HL-60/S4 treated with retinoic acid at 250 ng/mL for 4 days and 3 days (cell line): Measurements from ENCODE around the gene EFEMP2.
"Not testable (repeated sequence)": the region's sequence is repeated elsewhere in the genome, so short reads cannot be mapped to it uniquely, and the experiment has no call there.

Experiments
- in situ Hi-C: fragments of 300-500 bp; cut with MboI; formaldehyde crosslinking; loops from 2 replicates; pipeline ENCODE4 v1.7.0; 2022; ENCODE audit warnings: low sequenced_read_pairs

EFEMP2 gene

GRCh38 chr11:65856689-65857499 is 15.7 kb downstream of the EFEMP2 start:
- in situ Hi-C loops = no loop called here

- in situ Hi-C loops = no loop called here
These were observed 16.7 kb downstream of the EFEMP2 start for GRCh38 chr11:65855927-65856363.

DNA sequence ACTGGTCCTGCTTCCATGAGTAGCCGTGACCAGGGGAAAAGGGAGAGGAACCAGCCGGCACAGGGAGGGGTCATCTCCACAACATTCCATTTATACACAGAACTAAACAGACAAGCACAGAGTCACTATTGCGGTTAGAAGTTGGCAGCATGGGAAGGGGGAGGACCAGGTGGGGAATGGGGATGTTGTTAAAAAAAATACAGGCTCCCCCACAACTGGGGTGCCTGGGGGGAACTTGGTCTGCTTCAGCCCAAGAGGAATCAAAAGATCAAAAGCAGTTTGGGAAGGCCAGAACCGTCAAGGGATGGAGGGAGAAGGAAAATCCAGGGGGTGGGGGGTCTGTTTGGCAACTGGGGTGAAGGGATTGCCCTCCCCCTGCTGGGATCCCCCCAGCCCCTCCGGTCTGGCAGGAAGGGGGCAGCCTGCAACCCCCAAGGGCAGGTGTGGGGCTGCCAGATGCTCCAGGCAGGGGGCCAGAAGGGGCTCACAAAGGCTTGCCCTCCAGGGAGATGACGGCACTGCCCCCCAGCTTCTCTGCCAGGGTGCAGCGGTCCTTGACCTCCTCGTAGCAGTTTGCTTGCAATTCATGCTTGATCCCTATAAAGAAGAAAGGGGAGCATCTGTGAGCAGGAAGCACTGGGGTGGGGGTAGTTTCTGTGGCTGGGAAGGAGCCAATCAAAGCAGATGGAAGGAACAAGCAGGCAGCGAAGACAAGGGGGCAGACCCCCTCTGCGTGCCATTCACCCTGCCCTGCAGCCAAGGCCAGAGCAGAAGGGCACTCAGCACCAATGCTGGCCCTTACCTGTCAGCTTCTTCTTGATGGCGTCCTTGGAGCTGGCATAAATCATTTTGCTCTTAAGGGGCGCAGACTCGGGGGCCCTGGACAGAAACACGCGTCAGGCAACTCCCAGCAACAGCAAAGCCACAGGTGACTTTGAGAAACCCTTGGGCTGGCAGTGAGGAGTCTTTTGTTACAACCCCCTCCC is 17.5 kb downstream of the EFEMP2 start:
- in situ Hi-C loops = no loop called here

DNA sequence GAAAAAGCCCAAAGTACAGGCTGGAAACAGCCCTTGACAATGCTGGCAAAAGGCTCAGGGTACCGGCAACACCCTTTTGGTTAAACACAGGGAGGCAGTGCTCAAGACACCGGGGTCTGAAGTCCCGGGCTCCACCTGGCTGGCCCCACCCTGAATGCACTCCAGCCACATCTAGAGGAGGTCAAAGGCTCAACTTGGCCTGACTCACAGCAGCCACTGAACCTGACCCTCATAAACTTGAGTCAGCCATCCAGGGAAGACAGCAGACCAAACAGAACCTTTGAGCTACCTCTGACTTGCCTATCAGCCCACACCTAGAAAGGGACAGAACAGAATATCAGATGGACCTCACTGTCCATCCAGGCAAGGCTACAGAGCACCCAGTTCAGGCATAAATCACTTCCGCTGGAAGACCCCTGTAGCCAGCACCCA is 18.4 kb downstream of the EFEMP2 start:
- in situ Hi-C loops = no loop called here

DNA sequence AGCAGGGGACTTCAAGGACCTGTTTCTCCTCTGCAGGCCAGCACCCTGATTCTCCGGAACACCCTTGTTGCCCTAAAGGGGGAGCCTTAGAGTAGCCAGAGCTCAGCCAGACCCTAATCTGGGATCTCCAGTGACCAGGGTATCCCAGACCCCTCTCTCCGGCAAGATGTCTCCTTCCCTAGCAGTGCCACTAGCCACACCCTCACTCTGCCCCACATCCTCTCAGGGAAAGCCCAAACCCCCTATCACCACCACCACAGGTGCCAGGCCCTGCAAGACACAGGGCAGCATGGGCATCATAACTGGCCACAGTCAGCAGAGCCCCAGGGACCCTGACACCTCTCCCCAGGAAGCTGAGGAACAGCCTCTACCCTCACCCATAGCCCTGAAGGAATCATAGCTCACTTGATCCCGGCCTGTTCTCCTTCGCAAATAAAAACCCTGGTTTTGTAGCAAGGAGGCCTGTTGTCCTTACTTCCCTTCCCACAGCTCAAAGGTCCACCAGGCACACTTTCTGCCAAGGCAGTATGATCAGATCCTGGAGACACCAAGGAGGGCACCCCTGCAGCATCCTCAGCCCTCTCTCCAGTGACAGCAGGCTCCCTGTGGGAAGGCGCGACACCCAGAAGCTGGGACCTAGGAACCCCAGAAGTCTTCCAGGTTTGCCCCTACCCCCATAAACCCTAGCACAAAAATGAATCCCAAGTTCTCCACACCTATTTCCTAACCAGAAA is 19.2 kb downstream of the EFEMP2 start:
- in situ Hi-C loops = no loop called here

- in situ Hi-C loops = no loop called here
These were observed 19.9 kb downstream of the EFEMP2 start for GRCh38 chr11:65852508-65853245.

GRCh38 chr11:65851811-65852507 is 20.6 kb downstream of the EFEMP2 start:
- in situ Hi-C loops = no loop called here

DNA sequence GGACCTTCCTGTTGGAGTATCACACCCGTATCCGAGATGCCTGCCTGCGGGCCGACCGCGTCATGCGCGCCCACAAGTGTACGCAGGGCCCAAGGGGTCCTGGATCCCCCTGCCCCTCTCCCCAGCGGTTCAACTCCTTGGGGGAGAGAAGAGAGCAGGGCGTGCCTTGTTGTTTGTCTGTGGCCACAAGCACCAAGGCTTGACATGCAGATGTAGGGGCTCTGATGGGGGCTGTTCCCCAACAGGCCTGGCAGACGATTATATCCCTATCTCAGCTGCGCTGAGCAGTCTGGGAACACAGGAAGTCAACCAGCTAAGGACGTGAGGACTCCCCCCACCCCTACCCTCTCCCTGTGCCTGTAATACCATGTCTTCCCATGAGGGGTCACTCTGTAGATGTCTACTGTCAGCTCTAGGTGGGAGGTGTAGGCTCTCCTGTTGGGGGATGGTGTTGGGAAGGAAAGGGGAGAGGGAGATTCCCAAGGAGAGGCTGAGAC is 21.5 kb downstream of the EFEMP2 start:
- in situ Hi-C loops = no loop called here

- in situ Hi-C loops = no loop called here
These were observed 22.1 kb downstream of the EFEMP2 start for GRCh38 chr11:65850217-65851082.

DNA sequence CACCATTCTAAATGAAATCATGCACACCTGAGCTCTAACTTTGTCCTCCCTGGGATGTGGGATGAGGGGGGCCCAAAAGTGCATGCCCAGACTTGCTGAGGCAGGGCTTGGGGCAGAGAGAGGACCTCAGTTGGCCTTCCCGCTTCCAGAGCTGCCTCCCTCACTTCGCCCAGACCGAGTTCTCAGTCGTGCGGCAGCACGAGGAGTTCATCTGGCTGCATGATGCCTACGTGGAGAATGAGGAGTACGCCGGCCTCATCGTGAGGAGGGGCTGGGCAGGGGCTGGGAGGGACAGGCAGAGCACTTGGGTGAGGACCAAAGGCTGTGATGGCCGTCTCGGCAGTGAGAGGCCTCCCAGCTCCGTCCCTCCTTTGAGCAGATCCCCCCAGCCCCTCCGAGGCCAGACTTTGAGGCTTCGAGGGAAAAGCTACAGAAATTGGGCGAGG is 22.8 kb downstream of the EFEMP2 start:
- in situ Hi-C loops = no loop called here

DNA sequence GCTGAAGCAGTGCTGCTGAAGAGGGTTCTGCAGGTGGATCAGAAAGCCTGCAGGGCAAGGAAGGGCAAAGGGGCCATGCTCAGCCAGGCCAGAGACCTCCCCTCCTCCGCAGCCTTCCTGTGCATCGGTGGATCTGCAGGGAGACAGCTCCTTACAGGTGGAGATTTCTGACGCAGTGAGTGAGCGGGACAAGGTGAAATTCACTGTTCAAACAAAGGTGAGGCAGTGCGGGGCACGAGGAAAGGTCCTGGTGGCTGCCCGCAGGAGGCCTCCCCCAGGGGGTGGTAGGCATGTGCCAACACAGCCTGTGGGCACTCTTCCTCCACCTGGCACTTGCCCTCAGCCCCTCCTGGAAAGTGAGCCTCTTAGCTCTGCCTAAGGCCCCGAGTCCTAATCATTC is 23.2 kb downstream of the EFEMP2 start:
- in situ Hi-C loops = no loop called here

- in situ Hi-C loops = not testable (repeated sequence)
These were observed 23.9 kb downstream of the EFEMP2 start for GRCh38 chr11:65848693-65849092.

DNA sequence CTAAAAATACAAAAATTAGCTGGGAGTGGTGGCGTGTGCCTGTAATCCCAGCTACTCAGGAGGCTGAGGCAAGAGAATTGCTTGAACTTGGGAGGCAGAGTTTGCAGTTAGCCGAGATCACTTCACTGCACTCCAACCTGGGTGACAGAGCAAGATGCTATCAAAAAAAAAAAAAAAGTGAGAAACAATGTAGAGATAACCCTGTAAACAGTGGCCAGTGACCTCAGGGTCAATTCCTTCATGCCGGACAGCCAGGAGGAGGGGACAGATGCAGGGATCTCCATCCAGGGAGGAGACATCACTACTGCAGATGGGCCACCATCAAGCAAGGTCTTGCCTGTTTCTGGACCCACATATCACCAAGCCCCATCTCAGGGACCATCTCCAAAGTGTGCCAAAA is 24.9 kb downstream of the EFEMP2 start:
- in situ Hi-C loops = no loop called here

DNA sequence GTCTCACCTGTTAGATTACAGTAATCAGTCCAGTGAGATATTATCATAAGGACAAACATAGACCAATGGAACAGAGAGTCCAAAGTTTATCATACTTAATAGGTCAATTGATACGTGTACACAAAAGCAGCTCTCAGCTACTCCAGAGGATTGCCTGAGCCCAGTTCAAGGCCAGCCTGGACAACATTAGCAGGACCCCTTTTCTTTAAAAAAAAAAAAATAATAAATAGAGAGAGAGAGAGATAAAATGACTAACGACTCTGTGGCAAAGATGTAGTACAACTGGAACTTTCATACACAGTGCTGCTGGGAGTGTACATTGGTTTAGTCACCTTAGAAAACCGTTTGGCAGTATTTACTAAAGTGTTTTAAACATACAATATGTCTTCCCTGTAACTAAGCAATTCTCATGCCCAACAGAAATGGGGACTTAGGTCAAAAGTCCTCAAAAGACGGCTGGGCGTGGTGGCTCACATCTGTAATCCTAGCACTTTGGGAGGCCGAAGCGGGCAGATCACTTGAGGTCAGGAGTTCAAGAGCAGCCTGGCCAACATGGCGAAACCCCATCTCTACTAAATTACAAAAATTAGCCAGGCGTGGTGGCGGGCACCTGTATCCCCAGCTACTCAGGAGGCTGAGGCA is 28.2 kb downstream of the EFEMP2 start:
- in situ Hi-C loops = no loop called here

DNA sequence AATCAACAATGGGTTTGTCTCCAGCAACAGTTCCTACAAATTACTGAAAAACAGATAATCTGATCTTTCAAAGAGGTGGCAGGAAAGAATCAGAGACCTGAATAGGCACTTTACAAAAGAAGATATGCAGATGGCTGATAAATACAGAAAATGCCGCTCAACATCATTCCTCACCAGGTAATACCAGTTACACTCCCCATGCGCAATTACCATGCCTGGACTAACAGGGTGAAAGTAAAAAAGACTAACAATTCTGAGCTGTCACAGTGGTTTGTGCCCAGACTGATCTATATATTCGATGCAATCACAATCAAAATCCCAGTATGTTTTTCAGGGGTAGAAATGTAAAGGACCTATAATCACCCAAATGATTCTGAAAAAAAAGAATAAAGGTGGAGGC is 28.8 kb downstream of the EFEMP2 start:
- in situ Hi-C loops = no loop called here

- in situ Hi-C loops = no loop called here
These were observed 30.5 kb downstream of the EFEMP2 start for GRCh38 chr11:65842144-65842543.

- in situ Hi-C loops = no loop called here
These were observed 38.4 kb downstream of the EFEMP2 start for GRCh38 chr11:65834202-65834601.
